ENCODE data around the gene PCDHB11.
"Not testable (repeated sequence)": the region's sequence is repeated elsewhere in the genome, so short reads cannot be mapped to it uniquely, and the experiment has no call there.

PCDHB11 gene

DNA sequence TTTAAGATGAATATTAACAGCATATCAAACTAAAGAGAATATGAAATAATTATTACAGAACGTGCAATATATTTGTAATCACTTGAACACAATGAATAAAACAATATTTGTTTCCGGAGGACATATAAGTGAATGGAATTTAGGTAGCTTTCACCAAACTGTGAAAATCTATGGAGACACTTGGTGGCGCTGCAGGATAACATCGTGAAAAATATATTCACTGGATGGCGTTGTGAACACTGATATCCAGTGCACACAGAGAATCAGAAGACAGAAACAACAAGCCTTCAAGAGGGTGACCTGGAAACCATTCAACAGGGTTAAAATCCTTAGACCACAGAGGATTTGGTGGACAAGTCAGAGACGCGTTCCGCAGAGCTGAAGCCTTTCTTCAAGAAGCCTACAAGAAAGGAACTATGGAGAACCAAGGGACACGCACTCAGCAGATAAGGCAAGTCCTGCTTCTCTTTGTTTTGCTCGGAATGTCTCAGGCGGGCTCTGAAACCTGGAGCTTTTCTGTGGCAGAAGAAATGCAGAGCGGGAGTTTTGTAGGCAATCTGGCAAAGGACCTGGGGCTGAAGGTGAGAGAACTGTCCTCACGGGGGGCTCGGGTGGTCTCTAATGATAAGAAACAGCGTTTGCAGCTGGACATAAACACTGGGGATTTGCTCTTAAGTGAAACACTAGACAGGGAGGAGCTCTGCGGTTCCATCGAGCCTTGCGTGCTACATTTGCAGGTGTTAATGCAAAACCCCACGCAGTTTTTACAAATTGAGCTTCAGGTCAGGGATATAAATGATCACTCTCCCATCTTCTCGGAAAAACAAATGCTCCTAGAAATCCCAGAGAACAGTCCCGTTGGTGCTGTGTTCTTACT is at the start of gene PCDHB11:
Gene PCDHB11 (plus strand): TSS at position 269 of the 877 bp plus-strand sequence. CDS start 148 bp downstream, at position 417.
- intact Hi-C loops (cut with DNase I), result no loop called here
- DNase-seq, result peak in 1 of 42 donors; percentile 13

DNA sequence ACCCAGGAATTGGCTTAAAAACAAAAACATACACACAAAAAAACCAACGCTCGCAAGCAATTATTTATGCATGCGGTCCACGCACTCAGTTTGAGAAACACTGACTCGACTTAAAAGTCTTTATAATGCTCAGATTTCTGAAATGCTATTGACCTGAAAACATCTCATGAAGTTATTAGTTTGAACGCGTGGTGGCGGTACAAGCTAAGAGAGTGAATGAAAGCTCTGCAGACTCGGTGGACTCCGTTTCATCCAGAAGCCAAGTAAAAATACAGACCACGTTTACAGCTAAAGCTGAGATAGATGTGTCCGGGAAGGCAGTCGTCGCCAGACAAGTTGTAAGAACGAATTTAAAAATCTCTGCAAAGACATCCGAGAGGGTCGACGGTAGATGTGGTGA is 49.6 kb upstream of the PCDHB11 start, which contains the start of gene PCDHB6:
Gene PCDHB6 (plus strand): TSS at position 246 of the 400 bp plus-strand sequence. CDS start 201 bp downstream, outside the sequence.
- intact Hi-C loops (cut with DNase I), result no loop called here
- DNase-seq, result peak in 7 of 42 donors; percentile 10 to 62 (median 15)

DNA sequence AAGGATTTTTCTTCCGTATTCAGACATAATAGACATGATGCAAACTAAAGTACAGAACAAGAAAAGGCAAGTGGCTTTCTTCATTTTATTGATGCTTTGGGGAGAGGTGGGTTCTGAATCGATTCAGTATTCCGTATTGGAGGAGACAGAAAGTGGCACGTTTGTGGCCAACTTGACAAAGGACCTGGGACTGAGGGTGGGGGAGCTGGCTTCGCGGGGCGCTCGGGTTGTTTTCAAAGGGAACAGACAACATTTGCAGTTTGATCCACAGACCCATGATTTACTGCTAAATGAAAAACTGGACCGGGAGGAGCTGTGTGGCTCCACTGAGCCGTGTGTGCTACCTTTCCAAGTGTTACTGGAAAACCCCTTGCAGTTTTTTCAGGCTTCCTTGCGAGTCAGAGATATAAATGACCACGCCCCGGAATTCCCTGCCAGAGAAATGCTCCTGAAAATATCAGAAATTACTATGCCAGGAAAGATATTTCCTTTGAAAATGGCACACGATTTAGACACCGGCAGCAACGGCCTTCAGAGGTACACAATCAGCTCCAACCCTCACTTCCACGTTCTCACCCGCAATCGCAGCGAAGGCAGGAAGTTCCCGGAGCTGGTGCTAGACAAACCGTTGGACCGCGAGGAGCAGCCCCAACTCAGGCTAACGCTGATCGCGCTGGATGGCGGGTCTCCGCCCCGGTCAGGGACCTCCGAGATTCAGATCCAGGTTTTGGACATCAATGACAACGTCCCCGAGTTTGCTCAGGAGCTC is 49.0 kb upstream of the PCDHB11 start:
- intact Hi-C loops (cut with DNase I), result no loop called here
- no peak for DNase-seq

DNA sequence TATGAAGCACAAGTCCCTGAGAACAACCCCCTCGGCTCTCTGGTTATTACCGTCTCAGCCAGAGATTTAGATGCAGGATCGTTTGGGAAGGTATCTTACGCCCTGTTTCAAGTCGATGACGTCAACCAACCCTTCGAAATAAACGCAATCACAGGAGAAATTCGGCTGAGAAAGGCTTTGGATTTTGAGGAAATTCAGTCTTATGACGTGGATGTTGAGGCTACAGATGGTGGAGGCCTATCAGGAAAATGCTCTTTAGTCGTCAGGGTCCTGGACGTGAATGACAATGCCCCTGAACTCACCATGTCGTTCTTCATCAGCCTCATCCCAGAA is 48.5 kb upstream of the PCDHB11 start:
- intact Hi-C loops (cut with DNase I), result no loop called here
- no peak for DNase-seq

DNA sequence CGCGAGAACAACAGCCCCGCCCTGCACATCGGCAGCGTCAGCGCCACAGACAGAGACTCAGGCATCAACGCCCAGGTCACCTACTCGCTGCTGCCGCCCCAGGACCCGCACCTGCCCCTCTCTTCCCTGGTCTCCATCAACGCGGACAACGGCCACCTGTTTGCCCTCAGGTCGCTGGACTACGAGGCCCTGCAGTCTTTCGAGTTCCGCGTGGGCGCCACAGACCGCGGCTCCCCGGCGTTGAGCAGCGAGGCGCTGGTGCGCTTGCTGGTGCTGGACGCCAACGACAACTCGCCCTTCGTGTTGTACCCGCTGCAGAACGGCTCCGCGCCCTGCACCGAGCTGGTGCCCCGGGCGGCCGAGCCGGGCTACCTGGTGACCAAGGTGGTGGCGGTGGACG is 47.8 kb upstream of the PCDHB11 start:
- DNase-seq; intact Hi-C loops (cut with DNase I): not testable (repeated sequence)

DNA sequence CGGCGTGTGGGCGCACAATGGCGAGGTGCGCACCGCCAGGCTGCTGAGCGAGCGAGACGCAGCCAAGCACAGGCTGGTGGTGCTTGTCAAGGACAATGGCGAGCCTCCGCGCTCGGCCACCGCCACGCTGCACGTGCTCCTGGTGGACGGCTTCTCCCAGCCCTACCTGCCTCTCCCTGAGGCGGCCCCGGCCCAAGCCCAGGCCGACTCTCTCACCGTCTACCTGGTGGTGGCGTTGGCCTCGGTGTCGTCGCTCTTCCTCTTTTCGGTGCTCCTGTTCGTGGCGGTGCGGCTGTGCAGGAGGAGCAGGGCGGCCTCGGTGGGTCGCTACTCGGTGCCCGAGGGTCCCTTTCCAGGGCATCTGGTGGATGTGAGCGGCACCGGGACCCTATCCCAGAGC is 47.3 kb upstream of the PCDHB11 start:
- intact Hi-C loops (cut with DNase I); DNase-seq: not testable (repeated sequence)

DNA sequence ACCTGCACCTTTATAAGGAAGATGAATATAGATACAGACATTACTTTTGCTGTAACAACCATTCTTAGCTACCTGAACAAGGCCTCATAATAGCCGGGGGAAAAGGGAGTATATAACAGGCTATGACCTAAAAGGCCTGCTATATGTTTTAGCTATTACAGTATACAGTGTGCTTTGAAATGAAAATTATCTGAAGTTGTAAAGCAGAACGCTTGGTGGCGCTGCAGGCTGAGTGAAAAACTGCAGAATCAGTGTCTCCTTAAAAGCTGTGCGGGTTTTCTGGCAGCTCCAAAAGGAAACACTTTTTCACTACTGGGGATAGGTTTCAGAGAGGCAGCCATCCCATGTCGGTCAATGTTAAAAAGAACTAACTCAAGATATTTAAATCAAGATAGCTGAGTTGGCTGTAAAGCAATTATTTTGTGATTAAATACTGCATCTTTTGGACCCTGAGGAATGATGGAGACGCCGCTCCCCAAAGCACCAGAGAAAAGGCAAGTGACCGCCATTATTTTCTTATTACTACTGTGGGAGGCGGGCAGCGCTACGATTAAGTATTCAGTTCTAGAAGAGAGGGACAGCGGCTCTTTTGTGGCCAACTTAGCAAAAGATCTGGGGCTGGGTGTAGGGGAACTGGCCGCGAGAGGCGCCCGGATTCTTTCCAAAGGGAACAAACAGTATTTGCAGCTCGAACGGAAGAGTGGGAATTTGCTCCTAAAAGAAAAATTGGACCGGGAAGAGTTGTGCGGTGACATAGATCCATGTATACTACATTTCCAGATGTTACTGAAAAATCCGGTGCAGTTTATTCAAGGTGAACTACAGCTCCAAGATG is 43.7 kb upstream of the PCDHB11 start:
- peak in 3 of 42 donors; percentile 7 to 53 (median 12) for DNase-seq
- intact Hi-C loops (cut with DNase I), result no loop called here

DNA sequence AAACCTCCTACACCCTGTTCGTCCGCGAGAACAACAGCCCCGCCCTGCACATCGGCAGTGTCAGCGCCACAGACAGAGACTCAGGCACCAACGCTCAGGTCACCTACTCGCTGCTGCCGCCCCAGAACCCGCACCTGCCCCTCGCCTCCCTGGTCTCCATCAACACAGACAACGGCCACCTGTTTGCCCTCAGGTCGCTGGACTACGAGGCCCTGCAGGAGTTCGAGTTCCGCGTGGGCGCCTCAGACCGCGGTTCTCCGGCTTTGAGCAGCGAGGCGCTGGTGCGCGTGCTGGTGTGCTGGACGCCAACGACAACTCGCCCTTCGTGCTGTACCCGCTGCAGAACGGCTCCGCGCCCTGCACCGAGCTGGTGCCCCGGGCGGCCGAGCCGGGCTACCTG is 42.1 kb upstream of the PCDHB11 start:
- DNase-seq; intact Hi-C loops (cut with DNase I): not testable (repeated sequence)

DNA sequence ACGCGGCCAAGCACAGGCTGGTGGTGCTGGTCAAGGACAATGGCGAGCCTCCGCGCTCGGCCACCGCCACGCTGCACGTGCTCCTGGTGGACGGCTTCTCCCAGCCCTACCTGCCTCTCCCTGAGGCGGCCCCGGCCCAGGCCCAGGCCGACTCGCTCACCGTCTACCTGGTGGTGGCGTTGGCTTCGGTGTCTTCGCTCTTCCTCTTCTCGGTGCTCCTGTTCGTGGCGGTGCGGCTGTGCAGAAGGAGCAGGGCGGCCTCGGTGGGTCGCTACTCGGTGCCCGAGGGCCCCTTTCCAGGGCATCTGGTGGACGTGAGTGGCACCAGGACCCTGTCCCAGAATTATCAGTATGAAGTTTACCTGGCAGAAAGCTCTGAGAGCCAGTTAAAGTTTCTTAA is 41.5 kb upstream of the PCDHB11 start:
- not testable (repeated sequence) for DNase-seq

DNA sequence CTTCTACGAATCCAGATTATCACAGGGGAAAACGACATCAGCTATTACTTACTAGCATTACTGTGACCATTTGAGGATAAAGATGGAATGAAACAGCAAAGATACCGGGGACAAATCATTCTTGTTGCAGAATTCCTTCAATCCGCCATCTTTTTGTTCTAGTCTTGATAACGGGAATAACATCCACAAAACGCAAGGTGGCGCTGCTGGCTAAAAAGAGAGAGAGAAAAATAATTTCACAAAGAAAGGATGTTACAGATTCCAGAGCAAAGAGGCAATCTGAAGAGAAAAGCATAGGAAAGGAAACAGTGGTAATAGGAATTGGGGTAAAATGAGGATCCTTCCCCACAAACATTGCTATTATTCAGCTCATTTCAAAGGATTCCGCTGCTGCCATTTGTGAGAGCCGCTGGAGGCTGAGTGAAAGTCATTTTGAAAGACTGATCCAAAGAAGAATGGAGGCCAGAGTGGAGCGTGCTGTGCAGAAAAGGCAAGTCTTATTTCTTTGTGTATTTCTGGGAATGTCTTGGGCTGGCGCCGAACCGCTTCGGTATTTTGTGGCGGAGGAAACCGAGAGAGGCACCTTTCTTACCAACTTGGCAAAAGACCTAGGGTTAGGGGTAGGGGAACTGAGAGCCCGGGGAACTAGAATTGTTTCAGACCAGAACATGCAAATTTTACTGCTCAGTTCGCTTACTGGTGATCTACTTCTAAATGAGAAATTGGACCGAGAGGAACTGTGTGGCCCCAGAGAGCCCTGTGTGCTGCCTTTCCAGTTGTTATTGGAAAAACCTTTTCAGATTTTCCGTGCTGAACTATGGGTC is 26.8 kb upstream of the PCDHB11 start, which contains the start of gene PCDHB7:
Gene PCDHB7 (plus strand): TSS at position 264 of the 824 bp plus-strand sequence. CDS start 192 bp downstream, at position 456.
- peak in 25 of 42 donors; percentile 17 to 83 (median 44) for DNase-seq

More for the DNA sequence above, 41.5 kb upstream of the PCDHB11 start:
- intact Hi-C loops (cut with DNase I), result not testable (repeated sequence)

DNA sequence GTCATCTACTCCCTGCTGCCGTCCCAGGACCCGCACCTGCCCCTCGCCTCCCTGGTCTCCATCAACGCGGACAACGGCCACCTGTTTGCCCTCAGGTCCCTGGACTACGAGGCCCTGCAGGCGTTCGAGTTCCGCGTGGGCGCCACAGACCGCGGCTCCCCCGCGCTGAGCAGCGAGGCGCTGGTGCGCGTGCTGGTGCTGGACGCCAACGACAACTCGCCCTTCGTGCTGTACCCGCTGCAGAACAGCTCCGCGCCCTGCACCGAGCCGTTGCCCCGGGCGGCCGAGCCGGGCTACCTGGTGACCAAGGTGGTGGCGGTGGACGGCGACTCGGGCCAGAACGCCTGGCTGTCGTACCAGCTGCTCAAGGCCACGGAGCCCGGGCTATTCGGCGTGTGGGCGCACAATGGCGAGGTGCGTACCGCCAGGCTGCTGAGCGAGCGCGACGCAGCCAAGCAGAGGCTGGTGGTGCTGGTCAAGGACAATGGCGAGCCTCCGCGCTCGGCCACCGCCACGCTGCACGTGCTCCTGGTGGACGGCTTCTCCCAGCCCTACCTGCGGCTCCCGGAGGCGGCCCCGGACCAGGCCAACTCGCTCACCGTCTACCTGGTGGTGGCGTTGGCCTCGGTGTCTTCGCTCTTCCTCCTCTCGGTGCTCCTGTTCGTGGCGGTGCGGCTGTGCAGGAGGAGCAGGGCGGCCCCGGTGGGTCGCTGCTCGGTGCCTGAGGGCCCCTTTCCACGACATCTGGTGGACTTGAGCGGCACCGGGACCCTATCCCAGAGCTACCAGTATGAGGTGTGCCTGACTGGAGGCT is 24.9 kb upstream of the PCDHB11 start:
- intact Hi-C loops (cut with DNase I); DNase-seq: not testable (repeated sequence)

More for the DNA sequence above, 26.8 kb upstream of the PCDHB11 start, which contains the start of gene PCDHB7:
- intact Hi-C loops (cut with DNase I), result no loop called here

DNA sequence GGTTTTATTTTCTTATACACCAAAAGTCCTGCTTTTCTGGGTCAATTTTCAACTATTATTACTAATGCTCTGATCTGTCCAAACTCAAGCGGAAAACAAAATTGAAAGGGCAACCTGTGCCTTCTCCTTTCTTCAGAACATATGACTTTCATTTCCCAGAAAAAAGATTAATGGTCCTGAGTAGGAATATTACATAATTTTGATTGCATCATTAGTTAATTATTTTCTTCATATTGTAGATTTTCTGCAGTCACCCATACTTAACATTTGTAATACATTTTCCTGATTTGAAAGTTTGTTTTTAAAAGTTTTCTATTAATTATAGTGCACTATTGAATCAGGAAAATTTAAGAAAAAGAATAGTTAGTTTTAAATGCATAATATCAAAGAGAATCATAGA is 23.5 kb upstream of the PCDHB11 start:
- intact Hi-C loops (cut with DNase I), result no loop called here
- no peak for DNase-seq

DNA sequence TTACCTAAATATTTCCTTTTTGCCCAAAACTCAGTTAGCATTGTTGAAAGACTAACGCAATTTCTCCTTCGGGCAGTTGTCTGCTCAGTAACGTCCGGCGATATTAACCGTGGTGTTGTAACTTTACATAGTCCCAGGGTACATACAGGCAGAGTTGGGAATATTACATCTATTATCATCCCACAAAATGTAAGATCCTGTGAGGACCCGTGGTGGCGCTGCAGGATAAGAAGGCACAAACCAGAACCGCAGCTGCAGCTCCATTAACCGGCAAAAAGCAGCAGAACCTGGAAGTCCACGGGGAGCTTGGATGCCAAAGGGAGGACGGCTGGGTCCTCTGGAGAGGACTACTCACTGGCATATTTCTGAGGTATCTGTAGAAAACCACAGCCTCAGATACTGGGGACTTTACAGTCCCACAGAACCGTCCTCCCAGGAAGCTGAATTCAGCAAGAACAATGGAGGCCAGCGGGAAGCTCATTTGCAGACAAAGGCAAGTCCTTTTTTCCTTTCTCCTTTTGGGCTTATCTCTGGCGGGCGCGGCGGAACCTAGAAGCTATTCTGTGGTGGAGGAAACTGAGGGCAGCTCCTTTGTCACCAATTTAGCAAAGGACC is 21.7 kb upstream of the PCDHB11 start, which contains the start of gene PCDHB8:
Gene PCDHB8 (plus strand): TSS at position 214 of the 615 bp plus-strand sequence. CDS start 245 bp downstream, at position 459.
- peak in 5 of 42 donors; percentile 14 to 40 (median 24) for DNase-seq
- intact Hi-C loops (cut with DNase I), result not testable (repeated sequence)

DNA sequence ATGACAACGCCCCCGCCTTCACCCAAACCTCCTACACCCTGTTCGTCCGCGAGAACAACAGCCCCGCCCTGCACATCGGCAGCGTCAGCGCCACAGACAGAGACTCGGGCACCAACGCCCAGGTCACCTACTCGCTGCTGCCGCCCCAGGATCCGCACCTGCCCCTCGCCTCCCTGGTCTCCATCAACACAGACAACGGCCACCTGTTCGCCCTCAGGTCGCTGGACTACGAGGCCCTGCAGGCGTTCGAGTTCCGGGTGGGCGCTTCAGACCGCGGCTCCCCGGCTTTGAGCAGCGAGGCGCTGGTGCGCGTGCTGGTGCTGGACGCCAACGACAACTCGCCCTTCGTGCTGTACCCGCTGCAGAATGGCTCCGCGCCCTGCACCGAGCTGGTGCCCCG is 20.1 kb upstream of the PCDHB11 start:
- DNase-seq; intact Hi-C loops (cut with DNase I): not testable (repeated sequence)

DNA sequence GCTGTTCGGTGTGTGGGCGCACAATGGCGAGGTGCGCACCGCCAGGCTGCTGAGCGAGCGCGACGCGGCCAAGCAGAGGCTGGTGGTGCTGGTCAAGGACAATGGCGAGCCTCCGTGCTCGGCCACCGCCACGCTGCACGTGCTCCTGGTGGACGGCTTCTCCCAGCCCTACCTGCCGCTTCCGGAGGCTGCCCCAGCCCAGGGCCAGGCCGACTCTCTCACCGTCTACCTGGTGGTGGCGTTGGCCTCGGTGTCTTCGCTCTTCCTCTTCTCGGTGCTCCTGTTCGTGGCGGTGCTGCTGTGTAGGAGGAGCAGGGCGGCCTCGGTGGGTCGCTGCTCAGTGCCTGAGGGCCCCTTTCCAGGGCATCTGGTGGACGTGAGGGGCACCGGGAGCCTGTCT is 19.6 kb upstream of the PCDHB11 start:
- DNase-seq, result not testable (repeated sequence)
- intact Hi-C loops (cut with DNase I), result loop anchor here (10.0 kb wide), 1 partner anchor 385 kb away; no protein-coding TSS in a partner anchor

DNA sequence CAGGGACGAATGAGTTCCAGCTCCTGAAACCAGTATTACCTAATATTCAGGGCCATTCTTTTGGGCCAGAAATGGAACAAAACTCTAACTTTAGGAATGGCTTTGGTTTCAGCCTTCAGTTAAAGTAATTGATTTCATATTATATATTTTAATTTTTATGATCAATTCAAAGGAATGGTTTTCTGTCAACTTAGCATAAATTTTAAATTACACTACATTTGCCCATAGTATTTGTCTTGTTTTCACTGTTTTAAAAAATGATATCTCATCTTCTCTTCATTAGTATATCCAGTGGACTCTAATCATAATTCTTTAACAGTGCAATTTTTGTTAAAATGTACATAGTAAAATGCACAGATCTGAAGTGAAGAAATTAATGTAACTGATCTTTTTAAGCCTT is 19.1 kb upstream of the PCDHB11 start:
- DNase-seq, result no peak
- intact Hi-C loops (cut with DNase I), result loop anchor here (10.0 kb wide), 1 partner anchor 384 kb away; no protein-coding TSS in a partner anchor
